Esophagus muscularis mucosa (tissue), 4 donors: Measurements from ENCODE around the gene MT1H. TPM values are rescaled to one million over a fixed set of nuclear protein-coding genes. Genes with fewer than 3 reads are reported as not detected.
"Not testable (repeated sequence)": the region's sequence is repeated elsewhere in the genome, so short reads cannot be mapped to it uniquely, and the experiment has no call there.

Experiments used
- DNase-seq: peaks from one replicate; pipeline ENCODE4 v3.0.0-alpha.2; 2017; ENCODE audit errors: extremely low spot score
- H3K27ac ChIP-seq, 4 donors: fragments of 200-600 bp; sonication (generic); replicated peaks in 1 of 4; 1 replicate in 3 of 4; 2 replicates in 1 of 4; pipeline ENCODE4 v1.5.1; 2016 to 2019; ENCODE audit warnings: mild to moderate bottlenecking in 1 of 4
- H3K27me3 ChIP-seq, 4 donors: fragments of 200-600 bp; sonication (generic); one replicate each; pipeline versions ENCODE4 v1.5.1 to v1.6.0; 2016 to 2019
- H3K36me3 ChIP-seq, 4 donors: fragments of 200-600 bp; sonication (generic); one replicate each; pipeline ENCODE4 v1.5.1; 2016 to 2019
- H3K4me1 ChIP-seq, 4 donors: fragments of 200-600 bp; sonication (generic); one replicate each; pipeline ENCODE4 v1.5.1; 2016 to 2019
- H3K4me3 ChIP-seq, 4 donors: fragments of 200-600 bp; sonication (generic); 1 replicate in 2 of 4; 2 replicates in 2 of 4; pipeline ENCODE4 v1.5.1; 2016 to 2019; ENCODE audit warnings: mild to moderate bottlenecking in 4 of 4, moderate library complexity in 1 of 4
- H3K9me3 ChIP-seq, 4 donors: fragments of 200-600 bp; sonication (generic); 1 replicate in 3 of 4; 2 replicates in 1 of 4; pipeline ENCODE4 v1.5.1; 2016 to 2019
- EP300 ChIP-seq: sonication (generic); formaldehyde crosslinking; IDR thresholded peaks from one replicate; pipeline ENCODE4 v1.6.1; 2017; ENCODE audit warnings: antibody characterized with exemption
- POLR2A ChIP-seq: fragments of 450-650 bp; IDR thresholded peaks from one replicate; pipeline ENCODE4 v1.6.1; 2017; ENCODE audit warnings: antibody characterized with exemption, moderate library complexity, mild to moderate bottlenecking, low read depth
- POLR2AphosphoS5 ChIP-seq, 2 donors: sonication (generic); formaldehyde crosslinking; IDR thresholded peaks; one replicate each; pipeline ENCODE4 v1.6.1; 2017; ENCODE audit warnings: antibody characterized with exemption in 2 of 2
- WGBS: methylation state at CpG from one replicate; pipeline ENCODE4 v1.1.5; 2018; 5-methylcytosine and 5-hydroxymethylcytosine counted together
- intact Hi-C: fragments of 100-400 bp; cut with DNase I; formaldehyde crosslinking; loops from one replicate; pipeline ENCODE4 v1.15.1; 2023
- total RNA-seq, 4 donors: library from RNA; depleted of rRNA; stranded (reverse); fragments of >200 nt; gene quantifications; one replicate each; pipeline versions ENCODE4 v1.1.0 to v1.2.1, GENCODE V29; 2016
- TF ChIP-seq, protein P1 (sequence below), 3 experiments: fragments of 200-600 bp in 2 of 3; fragments of 450-650 bp in 1 of 3; sonication (generic) in 2 of 3; IDR thresholded peaks; one replicate each; pipeline ENCODE4 v1.5.1; 2017 to 2019; ENCODE audit warnings: antibody characterized with exemption in 3 of 3, mild to moderate bottlenecking in 2 of 3, moderate library complexity in 1 of 3

MT1H gene
- total RNA-seq, 4 donors from 2014 or later = not detected

DNA sequence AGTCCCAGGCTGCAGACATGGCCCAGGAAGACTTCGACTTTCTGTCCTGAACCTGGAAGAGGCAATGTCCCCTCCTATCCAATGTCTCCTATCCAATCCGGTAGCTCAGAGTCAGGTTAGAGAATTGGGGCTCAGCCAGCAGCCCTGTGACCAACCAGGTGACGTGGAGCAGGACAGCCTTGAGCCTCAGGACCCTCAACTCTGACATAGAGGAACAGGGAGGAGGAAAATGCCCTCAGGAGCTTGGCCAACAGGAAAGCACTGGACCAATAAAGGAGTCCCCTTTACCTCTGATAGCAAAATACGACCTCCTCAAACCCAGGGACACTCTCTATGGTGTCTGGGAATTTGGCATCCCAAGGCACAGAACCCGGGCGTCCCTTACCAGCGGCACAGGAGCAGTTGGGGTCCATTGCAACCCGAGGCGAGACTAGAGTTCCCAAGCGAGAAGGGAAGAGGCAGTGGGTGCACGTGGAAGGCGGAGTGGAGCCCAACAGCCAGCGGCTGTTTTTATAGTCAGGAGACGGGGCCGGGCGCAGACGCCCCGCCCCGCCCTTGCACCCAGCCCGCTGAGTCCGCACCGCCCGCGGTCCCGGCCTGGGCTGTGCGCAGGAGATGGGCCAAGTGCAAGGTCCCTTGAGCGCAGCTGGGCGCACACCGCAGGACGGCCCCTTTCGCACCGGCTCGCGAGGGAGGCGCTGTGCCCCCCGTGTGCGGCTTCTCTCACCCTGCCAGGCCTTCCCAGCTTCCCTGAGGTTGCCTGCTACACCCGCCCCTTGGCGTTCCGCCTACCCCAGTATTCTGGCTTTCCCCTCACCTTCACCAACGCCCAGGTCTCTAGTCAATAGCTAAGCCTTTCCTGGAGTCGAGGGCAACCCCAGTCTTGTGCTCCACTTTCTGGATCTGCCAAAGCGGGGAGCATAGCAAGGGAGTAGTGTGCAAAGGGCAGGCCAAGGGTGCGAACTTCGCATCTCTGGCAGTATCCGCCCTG lies 1.7 kb upstream of the MT1H start, which contains the start of gene MT1G:
TSS of gene MT1G (minus strand) at position 485 of the 991 bp plus-strand sequence. CDS start at position 413, 72 bp downstream.
- no peak for DNase-seq
- Histone ChIP-seq H3K4me1 (peaks cover 16 to 32% (median 25%) of the 10 kb centered on the region in 4 donors), H3K27me3 (peaks cover 4 to 100% (median 41%) of the 10 kb centered on the region in 4 donors), H3K27ac (no peak within 1 kb of the TSS), H3K9me3 (no peaks in the 10 kb centered on the region), H3K36me3 (no peaks in the 10 kb centered on the region), H3K4me3 (peak within 1 kb of the TSS; percentile 16 to 43 (median 26))
- TF ChIP-seq POLR2AphosphoS5 (IDR thresholded peaks at IDR 0.05) (peak in 1 of 2 donors; percentile 64), EP300 (no peak)
- intact Hi-C loops = no loop called here
- 14% methylated on average over 44 of the region's 46 CpGs for WGBS

DNA sequence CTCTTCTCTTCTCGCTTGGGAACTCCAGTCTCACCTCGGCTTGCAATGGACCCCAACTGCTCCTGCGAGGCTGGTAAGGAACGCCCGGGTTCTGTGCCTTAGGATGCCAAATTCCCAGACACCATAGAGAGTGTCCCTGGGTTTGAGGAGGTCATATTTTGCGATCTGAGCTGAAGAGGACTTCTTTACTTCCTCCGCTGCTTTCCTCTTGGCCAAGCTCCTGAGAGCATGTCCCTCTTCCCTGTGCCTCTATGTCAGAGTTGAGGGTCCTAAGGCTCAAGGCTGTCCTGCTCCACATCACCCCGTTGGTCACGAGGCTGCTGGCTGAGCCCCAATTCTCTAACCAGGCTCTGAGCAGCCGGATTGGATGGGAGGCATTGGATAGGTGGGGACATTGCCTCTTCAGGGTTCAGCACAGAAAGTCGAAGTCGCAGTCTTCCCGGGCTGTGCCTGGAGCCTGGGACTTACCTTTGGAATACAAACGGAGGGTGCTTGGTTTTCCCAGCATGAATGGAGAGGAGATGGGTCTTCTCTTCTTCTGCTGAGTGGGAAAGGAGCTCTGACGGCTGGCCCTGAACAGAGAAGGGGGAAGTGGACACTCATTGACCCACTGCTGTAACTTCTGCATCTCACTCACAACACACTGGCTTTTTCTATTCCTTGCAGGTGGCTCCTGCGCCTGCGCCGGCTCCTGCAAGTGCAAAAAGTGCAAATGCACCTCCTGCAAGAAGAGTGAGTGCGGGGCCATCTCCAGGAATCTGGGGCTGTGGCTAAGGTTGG lies 416 bp downstream of the MT1H start:
- no peak for TF ChIP-seq EP300
- TF ChIP-seq POLR2A = no peak
- no peak for TF ChIP-seq POLR2AphosphoS5 (IDR thresholded peaks at IDR 0.05)
- TF ChIP-seq, protein P1, sequence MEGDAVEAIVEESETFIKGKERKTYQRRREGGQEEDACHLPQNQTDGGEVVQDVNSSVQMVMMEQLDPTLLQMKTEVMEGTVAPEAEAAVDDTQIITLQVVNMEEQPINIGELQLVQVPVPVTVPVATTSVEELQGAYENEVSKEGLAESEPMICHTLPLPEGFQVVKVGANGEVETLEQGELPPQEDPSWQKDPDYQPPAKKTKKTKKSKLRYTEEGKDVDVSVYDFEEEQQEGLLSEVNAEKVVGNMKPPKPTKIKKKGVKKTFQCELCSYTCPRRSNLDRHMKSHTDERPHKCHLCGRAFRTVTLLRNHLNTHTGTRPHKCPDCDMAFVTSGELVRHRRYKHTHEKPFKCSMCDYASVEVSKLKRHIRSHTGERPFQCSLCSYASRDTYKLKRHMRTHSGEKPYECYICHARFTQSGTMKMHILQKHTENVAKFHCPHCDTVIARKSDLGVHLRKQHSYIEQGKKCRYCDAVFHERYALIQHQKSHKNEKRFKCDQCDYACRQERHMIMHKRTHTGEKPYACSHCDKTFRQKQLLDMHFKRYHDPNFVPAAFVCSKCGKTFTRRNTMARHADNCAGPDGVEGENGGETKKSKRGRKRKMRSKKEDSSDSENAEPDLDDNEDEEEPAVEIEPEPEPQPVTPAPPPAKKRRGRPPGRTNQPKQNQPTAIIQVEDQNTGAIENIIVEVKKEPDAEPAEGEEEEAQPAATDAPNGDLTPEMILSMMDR (IDR thresholded peaks at IDR 0.05) = no peak
- intact Hi-C loops = no loop called here
- Histone ChIP-seq H3K36me3 (no peaks in the 10 kb centered on the region), H3K4me1 (peaks cover 12 to 27% (median 19%) of the 10 kb centered on the region in 4 donors), H3K27ac (no peak overlapping the region), H3K9me3 (no peaks in the 10 kb centered on the region), H3K27me3 (peaks cover 4 to 100% (median 31%) of the 10 kb centered on the region in 4 donors), H3K4me3 (peak overlapping the region in 1 of 4 donors; percentile 12)
- 24% methylated on average over 19 of the region's 19 CpGs for WGBS
- DNase-seq = no peak

DNA sequence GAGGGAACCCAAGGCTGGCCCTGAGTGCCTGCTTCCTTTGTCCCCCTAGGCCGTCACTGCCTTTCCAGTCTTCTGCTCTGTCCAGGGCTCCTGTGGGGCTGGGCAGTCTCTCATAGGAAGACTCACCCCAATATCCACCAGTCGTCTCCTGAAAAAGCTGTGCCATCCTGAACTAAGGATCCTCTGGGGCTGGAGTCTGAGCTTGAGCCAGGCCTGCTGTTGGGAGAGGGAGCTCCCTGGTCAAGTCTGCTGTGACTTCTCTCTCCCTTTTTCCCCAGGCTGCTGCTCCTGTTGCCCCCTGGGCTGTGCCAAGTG lies 963 bp downstream of the MT1H start:
- no peak for DNase-seq
- Histone ChIP-seq H3K36me3 (no peaks in the 10 kb centered on the region), H3K27ac (no peak overlapping the region), H3K27me3 (peaks cover 4 to 100% (median 34%) of the 10 kb centered on the region in 4 donors), H3K9me3 (no peaks in the 10 kb centered on the region), H3K4me1 (peaks cover 13 to 30% (median 22%) of the 10 kb centered on the region in 4 donors), H3K4me3 (no peak overlapping the region)
- WGBS = 100% methylated on average over 1 of the region's 2 CpGs
- intact Hi-C loops = no loop called here
- TF ChIP-seq POLR2AphosphoS5 (IDR thresholded peaks at IDR 0.05) = no peak
- no peak for TF ChIP-seq POLR2A
- TF ChIP-seq, protein P1 (IDR thresholded peaks at IDR 0.05) = no peak
- no peak for TF ChIP-seq EP300

DNA sequence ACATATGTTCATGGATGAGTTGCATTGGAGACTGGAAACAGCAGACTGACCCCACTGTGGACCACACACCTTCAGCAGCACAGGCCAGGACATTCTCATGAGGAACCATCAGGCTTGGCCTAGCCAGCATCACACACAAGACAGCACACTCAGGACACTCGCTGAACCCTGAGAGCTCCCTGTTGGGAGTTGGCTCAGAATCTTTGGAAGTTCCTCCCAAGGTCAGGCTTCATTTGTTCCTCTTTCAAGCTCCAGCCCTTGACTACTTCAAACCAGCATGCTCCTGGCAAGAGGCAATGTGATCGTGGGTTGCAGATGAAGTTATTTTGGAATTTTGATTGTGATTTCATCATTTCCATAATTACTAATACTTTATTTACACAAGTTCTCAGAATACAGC lies 2.1 kb downstream of the MT1H start:
- H3K36me3 ChIP-seq, H3K4me3 ChIP-seq, DNase-seq, H3K9me3 ChIP-seq, H3K27ac ChIP-seq: not testable (repeated sequence)
- H3K4me1 ChIP-seq = peaks cover 19 to 39% (median 29%) of the 10 kb centered on the region in 4 donors
- intact Hi-C loops = loop anchor here (2.0 kb wide), 1 partner anchor 31 kb away; no protein-coding TSS in a partner anchor
- peaks cover 4 to 100% (median 40%) of the 10 kb centered on the region in 4 donors for H3K27me3 ChIP-seq
- 61% methylated on average over 2 of the region's 2 CpGs for WGBS

DNA sequence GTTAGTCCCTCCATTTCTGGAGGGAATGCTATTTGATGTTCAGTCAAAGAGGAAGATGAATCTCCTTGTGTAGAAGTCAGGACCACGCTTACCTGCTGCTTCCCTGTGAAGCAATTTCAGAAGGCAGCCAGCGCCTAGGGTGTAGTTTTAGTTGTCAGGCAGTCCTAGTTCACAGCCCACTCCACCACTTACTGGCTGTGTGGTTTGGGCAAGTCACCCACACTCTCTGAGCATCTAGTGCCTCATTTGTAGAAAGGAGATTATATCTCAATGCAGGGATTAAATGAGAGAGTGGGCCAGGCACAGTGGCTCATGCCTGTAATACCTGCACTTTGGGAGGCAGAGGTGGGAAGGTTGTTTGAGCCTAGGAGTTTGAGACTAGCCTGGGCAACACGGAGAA lies 2.6 kb downstream of the MT1H start:
- not testable (repeated sequence) for H3K36me3 ChIP-seq, H3K4me3 ChIP-seq, H3K9me3 ChIP-seq, DNase-seq, H3K27ac ChIP-seq
- intact Hi-C loops = loop anchor here (2.0 kb wide), 1 partner anchor 31 kb away; no protein-coding TSS in a partner anchor
- Histone ChIP-seq H3K27me3 (peaks cover 4 to 100% (median 39%) of the 10 kb centered on the region in 4 donors), H3K4me1 (peaks cover 19 to 39% (median 29%) of the 10 kb centered on the region in 4 donors)
- 76% methylated on average over 3 of the region's 3 CpGs for WGBS
